Lung (tissue), 12 donors: ENCODE measurements around the gene AFAP1. TPM values are rescaled to one million over a fixed set of nuclear protein-coding genes. Genes with fewer than 3 reads are reported as not detected.

Experiments
- ATAC-seq: fragments of 200-7000 bp; cut with Tn5 transposase; one replicate; pipeline ENCODE4 v1.9.1; 2020; ENCODE audit warnings: moderate number of reproducible peaks; ENCODE audit not compliant: insufficient read depth, low FRiP score
- DNase-seq, 3 donors: peaks; one replicate each; pipeline ENCODE4 v3.0.0-alpha.2; 2013 to 2017
- H3K27ac ChIP-seq, 2 donors: one replicate each; pipeline ENCODE4 v1.5.1; 2013; ENCODE audit warnings: mild to moderate bottlenecking in 2 of 2, moderate library complexity in 2 of 2, control low read depth in 1 of 2, inconsistent platforms in 1 of 2, low read depth in 1 of 2, low read length in 1 of 2
- H3K27me3 ChIP-seq, 3 donors: one replicate each; pipeline ENCODE4 v1.5.1; 2013; ENCODE audit warnings: low read length in 2 of 3; ENCODE audit not compliant: control insufficient read depth in 3 of 3, insufficient read depth in 3 of 3
- H3K36me3 ChIP-seq, 4 donors: one replicate each; pipeline ENCODE4 v1.5.1; 2013; ENCODE audit warnings: low read length in 4 of 4, mild to moderate bottlenecking in 1 of 4, moderate library complexity in 1 of 4; ENCODE audit not compliant: control insufficient read depth in 4 of 4, insufficient read depth in 4 of 4
- H3K4me1 ChIP-seq, 5 donors: one replicate each; pipeline ENCODE4 v1.5.1; 2013; ENCODE audit warnings: low read length in 5 of 5, mild to moderate bottlenecking in 2 of 5, moderate library complexity in 1 of 5; ENCODE audit not compliant: control insufficient read depth in 5 of 5, insufficient read depth in 5 of 5
- H3K4me3 ChIP-seq: one replicate; pipeline ENCODE4 v1.5.1; 2013; ENCODE audit warnings: mild to moderate bottlenecking, control low read depth, moderate library complexity
- H3K9ac ChIP-seq, 2 donors: one replicate each; pipeline ENCODE4 v1.5.1; 2013; ENCODE audit warnings: low read length in 2 of 2, control low read depth in 1 of 2; ENCODE audit not compliant: insufficient read depth in 1 of 2
- H3K9me3 ChIP-seq, 4 donors: one replicate each; pipeline ENCODE4 v1.5.1; 2013; ENCODE audit warnings: low read length in 3 of 4, mild to moderate bottlenecking in 1 of 4, moderate library complexity in 1 of 4; ENCODE audit not compliant: control insufficient read depth in 4 of 4, insufficient read depth in 3 of 4
- CTCF ChIP-seq: IDR thresholded peaks from 2 replicates; pipeline ENCODE4 v1.5.1; 2012; ENCODE audit warnings: mild to moderate bottlenecking; ENCODE audit errors: control extremely low read depth, extremely low read depth
- WGBS, 2 donors: extraction: QIAGEN DNeasy Blood & Tissue Kit; methylation state at CpG; one replicate each; pipeline ENCODE4 v1.1.7; 2013; 5-methylcytosine and 5-hydroxymethylcytosine counted together
- polyA plus RNA-seq, 2 donors: library from polyadenylated mRNA; stranded (reverse); fragments of 200-250 nt; gene quantifications; one replicate each; pipeline ENCODE4 v1.2.1, GENCODE V29; 2013
- total RNA-seq, 2 donors: library from RNA; depleted of rRNA in 1 of 2; stranded (reverse); fragments of >200 nt in 1 of 2; gene quantifications; one replicate each; pipeline ENCODE4 v1.2.1, GENCODE V29; 2014 to 2021
- donor health status: control.
- donor health status: control.
- donor health status: Bipolar disorder and iron deficiency.
- donor health status: healthy.
- donor health status: DM: yes; HTN: yes; CAD: no.

Gene AFAP1
- total and polyA plus RNA-seq, 4 donors, result 5.3 to 34.1 (median 12.3) TPM

- Histone ChIP-seq H3K4me1 (no peaks in the 10 kb centered on the region), H3K9ac (no peak overlapping the region), H3K36me3 (no peaks in the 10 kb centered on the region), H3K27ac (no peak overlapping the region), H3K4me3 (no peak overlapping the region), H3K27me3 (no peaks in the 10 kb centered on the region), H3K9me3 (peaks cover 0 to 17% (median 0%) of the 10 kb centered on the region in 4 donors)
- ATAC-seq (no peak), DNase-seq (no peak)
- 83 to 85% methylated on average over 30 to 31 of the region's 31 CpGs for WGBS, 2 donors
- no peak for TF ChIP-seq CTCF
These were observed 203.0 kb downstream of the AFAP1 start for GRCh38 chr4:7736436-7737267.

- TF ChIP-seq CTCF, result no peak
- DNase-seq, result no peak
- peaks cover 0 to 17% (median 0%) of the 10 kb centered on the region in 4 donors for H3K9me3 ChIP-seq
- no peaks in the 10 kb centered on the region for H3K36me3 ChIP-seq
- no peak overlapping the region for H3K27ac ChIP-seq
- ATAC-seq, result no peak
- no peaks in the 10 kb centered on the region for H3K4me1 ChIP-seq
- WGBS, 2 donors, result 86 to 88% methylated on average over 8 of the region's 8 CpGs
- H3K9ac ChIP-seq, result no peak overlapping the region
- H3K27me3 ChIP-seq, result no peaks in the 10 kb centered on the region
- no peak overlapping the region for H3K4me3 ChIP-seq
These were observed 203.7 kb downstream of the AFAP1 start for GRCh38 chr4:7735961-7736360.

GRCh38 chr4:7735395-7735794, 204.3 kb downstream of the AFAP1 start:
- no peak for TF ChIP-seq CTCF
- WGBS, 2 donors, result 88 to 94% methylated on average over 5 of the region's 5 CpGs

More at GRCh38 chr4:7735395-7735794, 204.3 kb downstream of the AFAP1 start:
- no peak overlapping the region for H3K9ac ChIP-seq
- no peak overlapping the region for H3K4me3 ChIP-seq
- H3K27me3 ChIP-seq, result no peaks in the 10 kb centered on the region
- DNase-seq (no peak), ATAC-seq (no peak)
- no peaks in the 10 kb centered on the region for H3K4me1 ChIP-seq
- H3K9me3 ChIP-seq, result peaks cover 0 to 17% (median 0%) of the 10 kb centered on the region in 4 donors
- H3K27ac ChIP-seq, result no peak overlapping the region
- no peaks in the 10 kb centered on the region for H3K36me3 ChIP-seq
